ENCODE data around the gene RBP2. TPM values are rescaled to one million over a fixed set of nuclear protein-coding genes. Genes with fewer than 3 reads are reported as not detected.

The RBP2 gene
- total RNA-seq, result not detected in 2 replicates

DNA sequence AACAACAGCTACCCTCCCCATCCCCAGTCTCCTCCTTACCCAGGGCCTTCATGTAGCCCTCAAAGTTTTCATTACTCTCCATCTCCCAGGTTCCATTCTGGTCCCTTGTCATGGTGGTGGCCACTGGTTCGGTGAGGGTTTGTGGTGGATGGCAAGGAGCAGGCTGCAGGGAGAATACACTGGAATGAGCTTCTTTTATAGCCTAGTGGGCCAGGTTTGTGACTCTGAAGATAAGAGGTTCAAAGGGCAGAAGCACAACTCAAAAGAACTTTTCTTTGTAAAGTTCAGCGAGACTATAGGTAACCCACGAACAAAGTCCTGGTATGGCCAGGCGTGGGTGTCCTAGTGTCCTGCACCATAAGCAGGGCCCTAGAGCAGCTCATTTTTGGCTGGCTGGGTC, at the start of gene RBP2:
Gene RBP2 (minus strand): TSS at position 169 of the 400 bp plus-strand sequence. CDS start 57 bp downstream, at position 112.
- TF ChIP-seq, protein P1, sequence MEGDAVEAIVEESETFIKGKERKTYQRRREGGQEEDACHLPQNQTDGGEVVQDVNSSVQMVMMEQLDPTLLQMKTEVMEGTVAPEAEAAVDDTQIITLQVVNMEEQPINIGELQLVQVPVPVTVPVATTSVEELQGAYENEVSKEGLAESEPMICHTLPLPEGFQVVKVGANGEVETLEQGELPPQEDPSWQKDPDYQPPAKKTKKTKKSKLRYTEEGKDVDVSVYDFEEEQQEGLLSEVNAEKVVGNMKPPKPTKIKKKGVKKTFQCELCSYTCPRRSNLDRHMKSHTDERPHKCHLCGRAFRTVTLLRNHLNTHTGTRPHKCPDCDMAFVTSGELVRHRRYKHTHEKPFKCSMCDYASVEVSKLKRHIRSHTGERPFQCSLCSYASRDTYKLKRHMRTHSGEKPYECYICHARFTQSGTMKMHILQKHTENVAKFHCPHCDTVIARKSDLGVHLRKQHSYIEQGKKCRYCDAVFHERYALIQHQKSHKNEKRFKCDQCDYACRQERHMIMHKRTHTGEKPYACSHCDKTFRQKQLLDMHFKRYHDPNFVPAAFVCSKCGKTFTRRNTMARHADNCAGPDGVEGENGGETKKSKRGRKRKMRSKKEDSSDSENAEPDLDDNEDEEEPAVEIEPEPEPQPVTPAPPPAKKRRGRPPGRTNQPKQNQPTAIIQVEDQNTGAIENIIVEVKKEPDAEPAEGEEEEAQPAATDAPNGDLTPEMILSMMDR (IDR thresholded peaks at IDR 0.05; ENCODE audit: insufficient read depth, low read length, severe bottlenecking), result no peak
- Histone ChIP-seq H3K27me3 (ENCODE audit: control insufficient read depth, insufficient read depth, low read length) (no peaks in the 10 kb centered on the region), H3K4me3 (ENCODE audit: low read depth, low read length) (no peak within 1 kb of the TSS), H3K36me3 (ENCODE audit: control insufficient read depth, insufficient read depth, low read length) (no peaks in the 10 kb centered on the region)
- no peak for DNase-seq (ENCODE audit: low read depth)
- no peak for FAIRE-seq

DNA sequence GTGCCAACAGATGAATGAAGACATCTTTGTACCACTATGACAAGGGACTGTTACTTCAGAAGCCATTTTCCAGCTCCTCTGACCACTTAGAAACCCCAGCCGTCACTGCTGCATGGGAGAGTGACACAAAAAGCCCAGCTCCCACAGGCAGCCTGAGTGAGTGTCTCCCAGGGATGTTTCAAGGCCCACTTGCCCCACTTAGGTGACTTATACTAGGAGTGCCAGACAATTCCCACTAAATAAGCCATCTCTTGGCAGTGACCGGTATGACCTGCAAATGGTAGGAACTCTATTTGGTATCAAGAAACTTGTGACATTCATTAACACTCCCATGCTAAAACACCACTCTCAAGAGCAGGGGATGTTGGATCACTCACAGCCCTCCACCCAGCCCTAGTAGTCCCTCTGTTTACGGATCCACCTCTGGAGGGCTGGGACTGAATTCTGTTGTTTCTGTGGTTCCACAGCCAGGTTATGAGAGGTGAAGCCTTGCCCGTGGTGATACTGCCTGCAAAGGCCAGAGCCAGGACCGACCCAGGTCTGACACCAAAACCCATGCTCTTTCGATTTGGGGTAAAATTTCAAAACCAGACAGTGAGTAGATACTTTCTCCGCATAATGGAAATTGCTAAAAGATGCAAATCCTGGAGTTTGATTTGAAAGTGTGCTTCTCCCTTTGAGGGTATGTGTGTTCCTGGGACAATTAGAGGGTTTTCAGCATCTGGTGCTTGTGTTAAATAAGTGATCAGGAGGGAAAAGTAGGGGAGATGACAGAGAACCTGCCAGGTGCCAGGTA, 48.7 kb upstream of the RBP2 start:
- peaks cover 1% of the 10 kb centered on the region for H3K36me3 ChIP-seq (ENCODE audit: control insufficient read depth, insufficient read depth, low read length)
- TF ChIP-seq, protein P1 (IDR thresholded peaks at IDR 0.05; ENCODE audit: insufficient read depth, low read length, severe bottlenecking), result no peak
- DNase-seq (ENCODE audit: low read depth) (no peak), FAIRE-seq (no peak)
- H3K4me3 ChIP-seq (ENCODE audit: low read depth, low read length), result no peak overlapping the region
- no peaks in the 10 kb centered on the region for H3K27me3 ChIP-seq (ENCODE audit: control insufficient read depth, insufficient read depth, low read length)

DNA sequence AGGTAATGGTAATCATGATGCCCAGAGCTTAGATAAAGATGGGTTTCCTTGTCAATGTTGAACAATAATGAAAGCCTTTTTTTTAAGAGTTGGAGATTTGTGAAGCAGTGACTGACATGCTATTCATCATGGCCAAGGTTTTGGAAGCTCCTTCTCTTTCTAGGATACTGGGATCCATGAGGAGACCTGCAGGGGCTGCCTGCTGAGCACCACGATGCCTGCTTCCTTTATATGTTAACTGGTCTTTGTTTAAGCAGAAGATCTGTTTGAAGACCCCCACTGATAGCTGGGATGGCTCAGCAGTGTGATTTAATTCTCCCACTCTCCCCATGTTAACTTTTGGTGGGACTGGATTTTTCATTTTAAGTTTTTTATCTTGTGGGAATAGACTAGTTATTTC, 47.4 kb upstream of the RBP2 start:
- FAIRE-seq (no peak), DNase-seq (ENCODE audit: low read depth) (no peak)
- TF ChIP-seq, protein P1 (IDR thresholded peaks at IDR 0.05; ENCODE audit: insufficient read depth, low read length, severe bottlenecking), result no peak
- Histone ChIP-seq H3K36me3 (ENCODE audit: control insufficient read depth, insufficient read depth, low read length) (peaks cover 1% of the 10 kb centered on the region), H3K27me3 (ENCODE audit: control insufficient read depth, insufficient read depth, low read length) (no peaks in the 10 kb centered on the region), H3K4me3 (ENCODE audit: low read depth, low read length) (no peak overlapping the region)

- DNase-seq (ENCODE audit: low read depth), result no peak
- H3K4me3 ChIP-seq (ENCODE audit: low read depth, low read length), result no peak overlapping the region
- FAIRE-seq, result no peak
- H3K27me3 ChIP-seq (ENCODE audit: control insufficient read depth, insufficient read depth, low read length), result no peaks in the 10 kb centered on the region
- TF ChIP-seq, protein P1 (IDR thresholded peaks at IDR 0.05; ENCODE audit: insufficient read depth, low read length, severe bottlenecking), result no peak
- no peaks in the 10 kb centered on the region for H3K36me3 ChIP-seq (ENCODE audit: control insufficient read depth, insufficient read depth, low read length)
Observed at GRCh38 chr3:139523166-139523565, 46.9 kb upstream of the RBP2 start.

- Histone ChIP-seq H3K36me3 (ENCODE audit: control insufficient read depth, insufficient read depth, low read length) (no peaks in the 10 kb centered on the region), H3K27me3 (ENCODE audit: control insufficient read depth, insufficient read depth, low read length) (no peaks in the 10 kb centered on the region), H3K4me3 (ENCODE audit: low read depth, low read length) (no peak overlapping the region)
- DNase-seq (ENCODE audit: low read depth) (no peak), FAIRE-seq (no peak)
- TF ChIP-seq, protein P1 (IDR thresholded peaks at IDR 0.05; ENCODE audit: insufficient read depth, low read length, severe bottlenecking), result peak; percentile 28
Observed at GRCh38 chr3:139522421-139522820, 46.1 kb upstream of the RBP2 start.
